CD4-positive, alpha-beta T cell treated with Interleukin-17A for 1 hour (primary cell): ENCODE data around the gene PSAPL1.

Experiments
- DNase-seq: peaks from one replicate; pipeline ENCODE4 v3.0.0-alpha.2; 2020

PSAPL1 gene

DNA sequence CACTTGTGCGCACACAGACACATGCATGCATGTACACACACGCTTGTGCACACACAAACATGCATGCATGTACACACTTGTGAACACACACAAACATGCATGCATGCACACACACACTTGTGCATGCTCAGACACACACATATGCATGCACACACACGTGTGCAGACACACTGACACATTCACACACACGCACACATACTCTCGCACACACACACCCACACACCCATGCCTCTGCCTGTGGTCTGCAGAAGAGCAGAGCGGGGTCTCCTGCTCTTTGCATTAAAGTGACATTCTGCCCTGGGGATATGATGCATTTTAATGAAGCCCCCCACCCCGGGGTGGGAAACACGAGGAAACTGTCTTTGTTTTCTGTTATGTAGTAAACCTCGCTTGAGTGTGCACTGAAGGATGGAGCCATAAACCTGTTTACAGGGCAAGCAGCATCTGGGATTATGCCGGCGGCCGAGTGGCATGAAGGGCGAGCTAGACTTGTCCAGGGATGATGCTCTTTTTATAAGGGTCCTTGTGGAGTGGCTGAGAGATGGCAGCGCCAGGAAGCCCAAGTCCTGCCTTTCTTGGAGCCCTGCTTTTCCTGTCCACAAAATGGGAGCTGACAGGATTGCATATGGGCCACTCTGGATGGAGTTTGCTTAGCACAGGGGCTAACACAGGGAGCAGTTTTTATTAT, 17.8 kb downstream of the PSAPL1 start:
- no peak for DNase-seq

GRCh38 chr4:7415927-7416686, 18.6 kb downstream of the PSAPL1 start:
- DNase-seq: no peak

DNA sequence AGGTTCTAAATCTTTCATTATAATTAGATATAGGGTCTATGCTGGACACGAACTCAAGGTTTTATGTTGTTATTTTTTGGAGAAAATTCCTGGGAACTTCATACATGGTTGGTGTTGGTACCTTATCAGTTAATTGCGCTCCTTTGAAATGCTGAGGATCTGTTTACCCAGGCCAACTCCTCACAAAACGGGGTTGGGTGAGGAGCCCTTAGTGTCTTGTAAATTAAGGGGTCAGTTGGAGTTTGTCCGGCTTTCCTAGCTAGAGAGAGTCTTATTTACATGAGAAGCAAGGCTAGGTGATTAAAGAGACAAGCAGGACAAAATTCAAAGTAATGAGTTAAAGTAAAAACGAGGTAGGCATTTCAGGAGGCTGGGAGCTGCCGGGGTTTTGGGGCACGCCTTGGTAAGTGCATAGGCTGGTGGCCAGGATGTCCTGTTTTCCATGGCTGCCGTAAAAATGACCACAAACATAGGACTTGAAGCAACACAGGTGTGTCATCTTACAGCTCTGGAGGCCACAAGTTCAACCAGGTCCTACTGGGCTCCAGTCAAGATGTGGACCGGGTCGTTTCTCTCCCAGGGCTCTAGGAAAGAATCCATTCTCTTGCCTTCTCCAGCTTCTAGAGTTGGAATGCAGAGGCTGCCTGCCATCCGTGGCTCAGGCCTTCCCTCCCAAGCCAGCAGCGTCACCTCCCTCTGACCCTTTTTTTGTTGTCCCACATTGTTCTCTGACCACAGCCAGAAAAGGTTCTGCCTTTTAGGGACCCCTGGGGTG, 19.8 kb downstream of the PSAPL1 start:
- no peak for DNase-seq

DNA sequence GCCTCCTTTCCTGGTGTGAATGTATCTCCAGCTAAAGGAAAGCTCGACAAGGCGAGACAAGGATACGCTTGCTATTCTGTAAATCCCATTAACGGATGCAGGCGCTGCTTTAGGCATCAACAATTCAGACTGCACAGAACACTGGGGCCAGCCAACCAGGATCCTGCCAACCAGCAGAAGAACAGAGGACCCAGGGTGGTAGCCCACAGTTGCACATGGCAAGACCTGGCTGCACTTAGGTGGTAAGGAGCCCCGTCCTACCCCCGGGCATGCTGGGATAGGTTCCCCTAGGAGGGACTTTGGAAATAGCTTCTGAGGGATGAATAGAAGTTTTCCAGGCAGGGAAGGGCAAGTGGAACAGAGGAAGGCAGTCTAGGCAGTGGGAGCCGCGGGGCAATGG, 20.7 kb downstream of the PSAPL1 start:
- no peak for DNase-seq

- DNase-seq: no peak
These were observed 22.2 kb downstream of the PSAPL1 start for GRCh38 chr4:7412554-7412912.

GRCh38 chr4:7411896-7412553, 22.7 kb downstream of the PSAPL1 start:
- DNase-seq: no peak

GRCh38 chr4:7411491-7411890, 23.2 kb downstream of the PSAPL1 start:
- no peak for DNase-seq

DNA sequence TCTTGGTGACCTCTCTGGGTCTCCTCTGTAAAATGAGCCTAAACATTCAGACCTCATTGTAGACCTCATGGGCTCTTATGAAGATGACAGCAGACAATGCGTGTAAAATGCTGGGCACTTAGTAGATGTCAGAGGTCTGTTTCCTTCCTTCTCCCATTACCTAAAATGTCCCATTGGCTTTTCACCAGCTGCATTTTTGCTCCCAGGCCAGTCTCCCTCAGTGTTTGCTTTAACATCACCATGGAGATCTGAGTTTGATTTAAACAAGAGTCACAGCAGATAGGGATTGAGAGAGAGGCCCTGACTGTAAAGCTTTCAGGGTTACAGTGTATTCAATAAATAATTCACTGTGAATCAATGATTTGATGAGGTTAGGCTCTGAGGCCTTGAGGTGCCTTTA, 24.3 kb downstream of the PSAPL1 start:
- no peak for DNase-seq

- no peak for DNase-seq
These were observed 26.6 kb downstream of the PSAPL1 start for GRCh38 chr4:7408166-7408565.

DNA sequence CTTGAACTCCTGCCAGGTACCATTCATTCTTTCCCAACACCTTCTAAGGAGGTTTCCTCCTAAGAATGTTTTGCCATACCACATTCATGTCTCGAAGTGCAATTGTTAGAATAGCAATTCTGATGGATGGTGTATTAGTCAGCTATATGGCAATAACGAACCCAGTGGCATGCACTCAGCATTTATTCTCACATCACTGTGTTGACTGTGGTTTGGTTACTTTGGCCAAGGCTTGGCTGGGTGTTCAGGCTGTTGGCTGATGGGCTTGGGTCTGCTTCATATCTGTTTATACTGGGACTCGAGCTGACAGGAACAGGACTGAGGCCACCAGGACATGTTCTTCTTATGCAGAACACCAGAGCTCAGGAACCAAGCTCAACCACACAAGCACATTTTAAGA, 31.7 kb downstream of the PSAPL1 start:
- DNase-seq: no peak

DNA sequence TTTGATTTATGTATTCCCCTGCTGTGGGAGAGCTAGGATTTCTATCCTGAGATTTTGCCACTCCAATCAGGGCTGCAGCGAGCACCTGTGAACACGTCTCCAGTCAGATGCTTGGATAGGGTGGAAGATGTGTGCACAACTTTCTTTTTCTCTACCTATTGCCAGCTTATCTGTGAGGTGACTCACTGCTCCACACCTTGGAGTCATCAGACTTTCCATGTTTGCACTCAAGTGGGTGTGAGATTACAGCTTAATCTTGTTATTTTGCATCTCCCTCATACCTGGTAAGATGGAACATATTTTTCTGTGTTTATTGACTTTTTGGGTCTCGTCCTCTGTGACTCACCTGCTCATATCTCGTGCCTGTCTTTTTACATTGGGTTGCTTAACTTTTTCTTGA, 32.2 kb downstream of the PSAPL1 start:
- no peak for DNase-seq

- no peak for DNase-seq
These were observed 33.9 kb downstream of the PSAPL1 start for GRCh38 chr4:7400671-7401298.

GRCh38 chr4:7399440-7400234, 35.1 kb downstream of the PSAPL1 start:
- DNase-seq: no peak

DNA sequence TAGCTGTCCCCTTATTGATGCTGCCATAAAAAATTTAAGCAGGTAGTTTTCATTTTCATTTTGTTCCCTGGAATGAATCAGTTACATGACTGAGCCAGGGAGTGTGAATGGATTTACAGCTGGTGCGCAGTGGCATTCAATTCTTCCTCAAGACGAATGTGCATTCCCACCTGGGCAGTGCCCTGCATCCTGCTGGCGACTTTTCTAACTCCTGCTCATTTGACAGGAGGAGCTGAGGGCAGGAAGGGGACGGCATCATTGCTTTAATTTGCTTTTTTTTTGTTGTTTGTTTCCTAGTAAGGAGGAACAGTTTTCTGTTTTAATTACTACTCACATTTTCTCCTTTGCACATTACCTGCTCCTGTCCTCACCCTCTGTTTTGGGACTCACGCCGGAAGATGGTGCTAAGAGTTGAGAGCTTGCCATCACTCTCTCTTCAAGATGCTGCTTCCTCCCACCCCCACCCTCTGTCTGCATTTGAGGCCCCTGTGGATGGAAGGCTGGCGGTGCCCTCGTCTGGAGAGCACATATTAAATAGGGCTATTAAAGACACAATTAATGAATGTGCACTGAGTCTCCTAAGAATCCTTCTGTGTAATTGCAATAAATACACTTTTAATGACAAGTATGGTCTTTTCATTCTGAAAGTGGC, 35.8 kb downstream of the PSAPL1 start:
- DNase-seq: no peak

- DNase-seq: no peak
These were observed 36.7 kb downstream of the PSAPL1 start for GRCh38 chr4:7398104-7398423.

GRCh38 chr4:7397206-7398103, 37.3 kb downstream of the PSAPL1 start:
- DNase-seq: no peak

DNA sequence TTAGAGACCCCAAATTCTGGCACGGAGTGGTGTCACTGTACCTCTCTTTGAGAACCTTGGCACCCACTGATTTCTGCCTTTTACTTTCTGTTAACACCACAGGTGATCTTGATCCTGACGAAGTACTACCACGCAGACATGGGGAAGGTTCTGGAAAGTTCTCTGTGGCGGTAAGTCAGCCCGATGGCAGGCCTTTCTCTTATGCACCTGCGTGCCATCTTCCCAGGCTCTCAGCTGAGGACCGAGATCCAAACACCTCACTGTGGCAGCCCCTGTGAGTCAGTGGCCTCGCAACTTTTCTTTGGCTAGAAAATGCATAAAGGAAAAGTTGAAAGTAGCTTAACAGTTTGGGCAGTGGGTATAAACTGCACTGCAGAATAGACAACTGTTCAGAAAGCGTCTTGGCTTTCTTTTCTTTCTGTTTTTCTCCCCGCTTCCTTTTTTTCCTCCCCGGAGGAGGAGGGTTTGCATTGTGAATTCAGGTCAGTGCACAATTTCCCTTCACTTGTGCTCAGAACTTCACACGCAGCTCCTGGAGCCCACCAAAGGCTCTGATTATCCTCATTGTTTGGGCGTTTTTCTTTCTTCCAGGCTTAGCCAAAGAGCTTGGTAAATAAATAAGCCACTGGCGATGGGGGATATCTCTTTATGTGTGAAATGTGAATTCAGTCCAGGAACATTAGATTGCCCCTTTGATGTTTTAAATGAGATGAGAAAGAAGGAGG, 38.4 kb downstream of the PSAPL1 start:
- no peak for DNase-seq

DNA sequence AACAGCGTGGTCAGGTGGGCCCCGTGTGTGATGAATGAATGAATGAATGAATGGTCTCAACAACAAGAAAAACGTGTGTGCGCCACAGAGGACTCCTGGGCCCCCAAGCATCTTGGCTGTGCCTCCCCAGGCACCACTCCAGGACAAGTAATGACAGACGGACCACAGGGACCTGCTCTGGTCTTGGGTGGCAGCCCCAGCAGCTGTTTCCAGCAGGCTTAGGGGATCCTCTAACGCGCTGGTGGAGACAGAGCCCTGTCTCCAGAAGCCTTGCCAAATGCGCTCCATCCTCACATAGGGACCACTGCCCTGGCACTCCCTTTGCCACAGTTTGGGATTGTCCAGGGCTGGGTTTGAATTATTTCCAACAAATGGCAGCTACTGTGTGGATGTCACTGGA, 39.1 kb downstream of the PSAPL1 start:
- DNase-seq: no peak

DNA sequence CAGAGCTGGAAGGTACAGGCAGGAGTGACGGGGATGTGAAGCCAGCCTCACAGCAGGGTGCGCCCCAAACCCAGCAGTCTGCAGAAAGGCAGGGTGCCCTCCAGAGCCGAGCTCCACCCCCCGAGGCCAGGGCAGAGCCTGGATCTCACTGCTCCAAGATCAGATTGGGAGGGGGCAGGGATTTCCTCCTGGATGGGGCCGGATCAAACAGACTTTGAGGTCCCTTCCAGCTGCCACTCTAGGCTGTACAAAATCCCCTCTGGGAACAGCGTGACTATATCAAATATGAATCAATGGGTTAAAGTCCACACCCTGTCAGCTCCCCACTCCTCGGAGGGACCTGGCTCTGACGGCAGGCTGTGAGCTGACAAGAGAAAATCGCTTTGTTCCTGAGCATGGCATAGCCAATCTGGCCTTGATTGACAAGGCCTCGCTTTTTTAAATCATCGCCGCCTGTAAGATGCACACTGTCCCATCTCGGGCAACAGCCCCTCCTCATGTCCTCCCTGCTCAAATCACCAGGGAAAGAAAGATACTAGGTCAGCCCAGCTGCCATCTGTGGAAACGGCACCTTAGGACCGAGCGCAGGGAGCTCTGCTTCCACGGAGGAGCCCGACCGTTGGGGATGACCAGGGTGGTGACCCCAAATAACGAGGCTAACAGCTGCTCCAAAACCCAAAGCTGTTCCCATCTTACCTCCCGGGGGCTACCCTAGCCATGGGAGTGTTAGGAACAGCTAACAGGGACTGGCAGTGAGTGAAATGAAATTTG, 39.9 kb downstream of the PSAPL1 start:
- DNase-seq: no peak
